ENCODE results near the gene CAMLG. TPM values are rescaled to one million over a fixed set of nuclear protein-coding genes. Genes with fewer than 3 reads are reported as not detected.

The CAMLG gene
- total RNA-seq, 1 experiment from 2014 or later: 28.3 TPM

DNA sequence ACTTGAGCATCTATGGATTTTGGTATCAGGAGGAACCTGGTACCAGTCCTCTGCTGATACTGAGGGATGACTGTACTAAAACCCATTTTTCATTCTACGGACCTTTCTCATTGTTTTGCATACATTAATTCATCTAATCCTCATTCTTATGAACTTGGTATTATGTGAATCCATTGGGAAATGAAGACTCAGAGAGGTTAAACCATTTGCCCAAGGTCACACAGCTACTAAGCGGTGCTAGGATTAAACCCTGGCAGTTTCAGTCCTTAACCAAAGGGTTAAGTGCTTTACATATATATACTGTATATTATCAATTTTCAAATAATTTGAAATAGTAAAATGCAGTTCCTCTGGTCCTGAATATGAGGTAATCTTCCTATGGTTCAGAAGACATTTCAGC, 3.8 kb downstream of the CAMLG start:
- ChIA-PET POLR2A (no interaction called here), CTCF (no interaction called here)
- H3K27ac ChIP-seq (ENCODE audit: low read length): no peak overlapping the region
- H3K4me3 ChIP-seq (ENCODE audit: low read depth in 2 of 2, low read length in 2 of 2): no peak overlapping the region
- peaks cover 3% of the 10 kb centered on the region for H3K36me3 ChIP-seq (ENCODE audit: control insufficient read depth, insufficient read depth, low read length)
- intact Hi-C loops (cut with micrococcal nuclease; ENCODE audit: unreplicated experiment) (no loop called here), in situ Hi-C loops (cut with HindIII; ENCODE audit: low pct_unique_long_range_greater_than_20kb, low sequenced_read_pairs) (no loop called here)
- DNase-seq (ENCODE audit: low read depth, low spot score) (no peak), ATAC-seq (no peak)
- no peaks in the 10 kb centered on the region for H3K9me3 ChIP-seq (ENCODE audit: control insufficient read depth, insufficient read depth, low read depth, low read length)
- BruUV-seq (replicated peaks): no TSS peak
- TF ChIP-seq POLR2AphosphoS5 (IDR thresholded peaks at IDR 0.05; ENCODE audit: low read depth, low read length): no peak
- TF ChIP-seq SIN3A (IDR thresholded peaks at IDR 0.05; ENCODE audit: borderline replicate concordance, insufficient read depth, low read depth, low read length): no peak
- TF ChIP-seq, protein P1, sequence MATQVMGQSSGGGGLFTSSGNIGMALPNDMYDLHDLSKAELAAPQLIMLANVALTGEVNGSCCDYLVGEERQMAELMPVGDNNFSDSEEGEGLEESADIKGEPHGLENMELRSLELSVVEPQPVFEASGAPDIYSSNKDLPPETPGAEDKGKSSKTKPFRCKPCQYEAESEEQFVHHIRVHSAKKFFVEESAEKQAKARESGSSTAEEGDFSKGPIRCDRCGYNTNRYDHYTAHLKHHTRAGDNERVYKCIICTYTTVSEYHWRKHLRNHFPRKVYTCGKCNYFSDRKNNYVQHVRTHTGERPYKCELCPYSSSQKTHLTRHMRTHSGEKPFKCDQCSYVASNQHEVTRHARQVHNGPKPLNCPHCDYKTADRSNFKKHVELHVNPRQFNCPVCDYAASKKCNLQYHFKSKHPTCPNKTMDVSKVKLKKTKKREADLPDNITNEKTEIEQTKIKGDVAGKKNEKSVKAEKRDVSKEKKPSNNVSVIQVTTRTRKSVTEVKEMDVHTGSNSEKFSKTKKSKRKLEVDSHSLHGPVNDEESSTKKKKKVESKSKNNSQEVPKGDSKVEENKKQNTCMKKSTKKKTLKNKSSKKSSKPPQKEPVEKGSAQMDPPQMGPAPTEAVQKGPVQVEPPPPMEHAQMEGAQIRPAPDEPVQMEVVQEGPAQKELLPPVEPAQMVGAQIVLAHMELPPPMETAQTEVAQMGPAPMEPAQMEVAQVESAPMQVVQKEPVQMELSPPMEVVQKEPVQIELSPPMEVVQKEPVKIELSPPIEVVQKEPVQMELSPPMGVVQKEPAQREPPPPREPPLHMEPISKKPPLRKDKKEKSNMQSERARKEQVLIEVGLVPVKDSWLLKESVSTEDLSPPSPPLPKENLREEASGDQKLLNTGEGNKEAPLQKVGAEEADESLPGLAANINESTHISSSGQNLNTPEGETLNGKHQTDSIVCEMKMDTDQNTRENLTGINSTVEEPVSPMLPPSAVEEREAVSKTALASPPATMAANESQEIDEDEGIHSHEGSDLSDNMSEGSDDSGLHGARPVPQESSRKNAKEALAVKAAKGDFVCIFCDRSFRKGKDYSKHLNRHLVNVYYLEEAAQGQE (IDR thresholded peaks at IDR 0.05; ENCODE audit: insufficient read depth in 1 of 2, low read depth in 2 of 2, low read length in 1 of 2): no peak
- TF ChIP-seq, protein P2, sequence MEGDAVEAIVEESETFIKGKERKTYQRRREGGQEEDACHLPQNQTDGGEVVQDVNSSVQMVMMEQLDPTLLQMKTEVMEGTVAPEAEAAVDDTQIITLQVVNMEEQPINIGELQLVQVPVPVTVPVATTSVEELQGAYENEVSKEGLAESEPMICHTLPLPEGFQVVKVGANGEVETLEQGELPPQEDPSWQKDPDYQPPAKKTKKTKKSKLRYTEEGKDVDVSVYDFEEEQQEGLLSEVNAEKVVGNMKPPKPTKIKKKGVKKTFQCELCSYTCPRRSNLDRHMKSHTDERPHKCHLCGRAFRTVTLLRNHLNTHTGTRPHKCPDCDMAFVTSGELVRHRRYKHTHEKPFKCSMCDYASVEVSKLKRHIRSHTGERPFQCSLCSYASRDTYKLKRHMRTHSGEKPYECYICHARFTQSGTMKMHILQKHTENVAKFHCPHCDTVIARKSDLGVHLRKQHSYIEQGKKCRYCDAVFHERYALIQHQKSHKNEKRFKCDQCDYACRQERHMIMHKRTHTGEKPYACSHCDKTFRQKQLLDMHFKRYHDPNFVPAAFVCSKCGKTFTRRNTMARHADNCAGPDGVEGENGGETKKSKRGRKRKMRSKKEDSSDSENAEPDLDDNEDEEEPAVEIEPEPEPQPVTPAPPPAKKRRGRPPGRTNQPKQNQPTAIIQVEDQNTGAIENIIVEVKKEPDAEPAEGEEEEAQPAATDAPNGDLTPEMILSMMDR (IDR thresholded peaks at IDR 0.05): no peak
- no peak for TF ChIP-seq TCF7L2 (IDR thresholded peaks at IDR 0.05; ENCODE audit: low read depth, low read length)
- H3K4me1 ChIP-seq (ENCODE audit: control insufficient read depth, insufficient read depth, low read length): peaks cover 9% of the 10 kb centered on the region; the same call in 1 of the 2 replicates
- H3K27me3 ChIP-seq (ENCODE audit: control insufficient read depth, insufficient read depth, low read length): no peaks in the 10 kb centered on the region

DNA sequence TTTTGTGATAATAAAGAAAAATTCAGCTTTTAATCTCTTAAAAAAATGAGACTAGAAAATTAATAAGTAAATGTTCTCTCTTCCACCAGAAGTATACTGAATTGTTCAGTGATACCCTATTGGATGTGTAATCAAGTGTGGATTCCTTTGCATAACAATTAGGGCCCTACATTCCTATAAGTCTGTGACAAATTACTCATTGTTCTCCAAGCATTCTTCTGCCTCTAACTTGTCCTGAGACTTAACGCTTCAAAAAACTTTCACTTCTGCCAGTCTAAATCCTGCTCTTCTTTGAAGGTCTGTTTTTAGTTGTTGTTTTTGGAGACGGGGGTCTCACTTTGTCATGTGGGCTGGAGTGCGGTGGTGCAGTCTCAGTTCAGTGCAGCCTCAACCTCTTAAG, 11.1 kb downstream of the CAMLG start:
- Histone ChIP-seq H3K4me3 (ENCODE audit: low read depth in 2 of 2, low read length in 2 of 2) (no peak overlapping the region), H3K9me3 (ENCODE audit: control insufficient read depth, insufficient read depth, low read depth, low read length) (no peaks in the 10 kb centered on the region), H3K27me3 (ENCODE audit: control insufficient read depth, insufficient read depth, low read length) (no peaks in the 10 kb centered on the region), H3K4me1 (ENCODE audit: control insufficient read depth, insufficient read depth, low read length) (no peaks in the 10 kb centered on the region), H3K36me3 (ENCODE audit: control insufficient read depth, insufficient read depth, low read length) (peaks cover 3% of the 10 kb centered on the region; the same call in 1 of the 2 replicates), H3K27ac (ENCODE audit: low read length) (no peak overlapping the region)
- DNase-seq (ENCODE audit: low read depth, low spot score) (no peak), ATAC-seq (no peak)
- POLR2A ChIA-PET: no interaction called here
- TF ChIP-seq POLR2AphosphoS5 (IDR thresholded peaks at IDR 0.05; ENCODE audit: low read depth, low read length) (no peak), TCF7L2 (IDR thresholded peaks at IDR 0.05; ENCODE audit: low read depth, low read length) (no peak), SIN3A (IDR thresholded peaks at IDR 0.05; ENCODE audit: borderline replicate concordance, insufficient read depth, low read depth, low read length) (no peak)
- TF ChIP-seq, protein P2 (IDR thresholded peaks at IDR 0.05): no peak
- TF ChIP-seq, protein P1 (IDR thresholded peaks at IDR 0.05; ENCODE audit: insufficient read depth in 1 of 2, low read depth in 2 of 2, low read length in 1 of 2): no peak
- intact Hi-C loops (cut with micrococcal nuclease; ENCODE audit: unreplicated experiment) (no loop called here), in situ Hi-C loops (cut with HindIII; ENCODE audit: low pct_unique_long_range_greater_than_20kb, low sequenced_read_pairs) (no loop called here)
- CTCF ChIA-PET: no interaction called here
- no TSS peak for BruUV-seq (replicated peaks)
